SK-N-SH (cell line): Measurements from ENCODE around the gene WDR86. TPM values are rescaled to one million over a fixed set of nuclear protein-coding genes. Genes with fewer than 3 reads are reported as not detected.

Source experiments
- CTCF ChIA-PET: fragments of 300-600, 350-600 bp; formaldehyde crosslinking; extraction: SDS; loops from one replicate; lab custom pipeline; 2021; lab: Yijun Ruan, JAX
- POLR2A ChIA-PET: fragments of 350-600 bp; sonication (Branson Sonifier 250); formaldehyde crosslinking; extraction: SDS; loops from one replicate; lab custom pipeline; 2020; ENCODE audit warnings: antibody characterized with exemption, inconsistent platforms; lab: Yijun Ruan, JAX
- DNase-seq: peaks from one replicate; pipeline ENCODE4 v3.0.0; 2012
- H2AFZ ChIP-seq: fragments of 200-600 bp; sonication (generic); 2 replicates; pipeline ENCODE4 v1.8.1; 2016; ENCODE audit warnings: antibody characterized with exemption, mild to moderate bottlenecking, low read depth
- H3F3A ChIP-seq: fragments of 200-600 bp; sonication (generic); replicated peaks from 2 replicates; pipeline ENCODE3; 2016; ENCODE audit warnings: antibody characterized with exemption, mild to moderate bottlenecking; ENCODE audit not compliant: insufficient read depth
- H3K27ac ChIP-seq, 2 experiments: fragments of 200-500 bp in 1 of 2; fragments of 200-600 bp in 1 of 2; sonication (Bioruptor generic) in 1 of 2; sonication (generic), shearing (Covaris generic) in 1 of 2; 2 replicates each; pipeline versions ENCODE4 v1.5.1 to v1.6.1; 2014 to 2016; ENCODE audit warnings: low read depth in 2 of 2, inconsistent platforms in 1 of 2, low read length in 1 of 2, mild to moderate bottlenecking in 1 of 2, mixed read lengths in 1 of 2
- H3K27me3 ChIP-seq: fragments of 200-600 bp; sonication (generic), shearing (Covaris generic); 2 replicates; pipeline ENCODE4 v1.6.1; 2016; ENCODE audit warnings: mixed run types; ENCODE audit not compliant: insufficient read depth
- H3K36me3 ChIP-seq, 2 experiments: fragments of 200-500 bp in 1 of 2; fragments of 200-600 bp in 1 of 2; sonication (Bioruptor generic) in 1 of 2; sonication (generic) in 1 of 2; replicated peaks in 1 of 2; 2 replicates each; pipeline versions ENCODE3 to v1.5.1; 2014 to 2016; ENCODE audit warnings: low read length in 1 of 2, mild to moderate bottlenecking in 1 of 2; ENCODE audit not compliant: insufficient read depth in 2 of 2, control insufficient read depth in 1 of 2
- H3K4me1 ChIP-seq, 2 experiments: fragments of 200-500 bp in 1 of 2; fragments of 200-600 bp in 1 of 2; sonication (Bioruptor generic) in 1 of 2; sonication (generic), shearing (Covaris generic) in 1 of 2; 2 replicates each; pipeline versions ENCODE4 v1.5.1 to v1.6.1; 2014 to 2016; ENCODE audit warnings: low read depth in 1 of 2, low read length in 1 of 2, mixed run types in 1 of 2; ENCODE audit not compliant: insufficient read depth in 2 of 2, control insufficient read depth in 1 of 2
- H3K4me2 ChIP-seq: fragments of 200-600 bp; sonication (generic), shearing (Covaris generic); 2 replicates; pipeline ENCODE4 v1.6.1; 2017; ENCODE audit warnings: mixed run types
- H3K4me3 ChIP-seq, 2 experiments: fragments of 200-500 bp in 1 of 2; fragments of 200-600 bp in 1 of 2; sonication (Bioruptor generic) in 1 of 2; sonication (generic), shearing (Covaris generic) in 1 of 2; 2 replicates each; pipeline versions ENCODE4 v1.5.1 to v1.8.1; 2014 to 2016; ENCODE audit warnings: low read depth in 2 of 2, inconsistent platforms in 1 of 2, low read length in 1 of 2, mild to moderate bottlenecking in 1 of 2, mixed read lengths in 1 of 2, moderate library complexity in 1 of 2
- H3K79me2 ChIP-seq: fragments of 200-600 bp; sonication (generic); 2 replicates; pipeline ENCODE4 v1.8.1; 2017; ENCODE audit warnings: mild to moderate bottlenecking; ENCODE audit not compliant: insufficient read depth
- H3K9ac ChIP-seq: fragments of 200-600 bp; sonication (generic); 2 replicates; pipeline ENCODE4 v1.6.1; 2017; ENCODE audit warnings: mixed run types
- H3K9me2 ChIP-seq: fragments of 200-600 bp; sonication (generic); 2 replicates; pipeline ENCODE4 v1.6.1; 2017; ENCODE audit warnings: mixed run types
- H3K9me3 ChIP-seq: fragments of 200-600 bp; sonication (generic); 2 replicates; pipeline ENCODE4 v1.6.1; 2017; ENCODE audit warnings: mixed run types, mild to moderate bottlenecking, moderate library complexity
- H4K20me1 ChIP-seq: fragments of 200-600 bp; sonication (generic); 2 replicates; pipeline ENCODE4 v1.6.1; 2017; ENCODE audit warnings: mild to moderate bottlenecking, mixed run types; ENCODE audit not compliant: insufficient read depth
- CHD2 ChIP-seq: fragments of 150-350 bp; IDR thresholded peaks from 2 replicates; pipeline ENCODE4 v1.6.1; 2018; ENCODE audit warnings: low read length; ENCODE audit not compliant: partially characterized antibody
- ELF1 ChIP-seq: IDR thresholded peaks from 2 replicates; pipeline ENCODE4 v1.4.0; 2012
- EZH2phosphoT487 ChIP-seq: fragments of 200-600 bp; sonication (generic); IDR thresholded peaks from 2 replicates; pipeline ENCODE4 v1.6.1; 2017; ENCODE audit warnings: low read depth, mixed run types, mild to moderate bottlenecking, antibody characterized with exemption, moderate library complexity, borderline replicate concordance
- FOSL2 ChIP-seq: IDR thresholded peaks from 2 replicates; pipeline ENCODE4 v1.4.0; 2012; ENCODE audit warnings: low read depth, mild to moderate bottlenecking, moderate library complexity, borderline replicate concordance
- FOXM1 ChIP-seq: IDR thresholded peaks from 2 replicates; pipeline ENCODE4 v1.4.0; 2012; ENCODE audit warnings: low read depth, mild to moderate bottlenecking
- MEF2A ChIP-seq: IDR thresholded peaks from 2 replicates; pipeline ENCODE4 v1.4.0; 2012; ENCODE audit warnings: low read depth, borderline replicate concordance
- MXI1 ChIP-seq: IDR thresholded peaks from 2 replicates; pipeline ENCODE4 v1.6.1; 2012; ENCODE audit warnings: mild to moderate bottlenecking, low read depth, low read length, improper control_type of control experiment
- PBX3 ChIP-seq: IDR thresholded peaks from 2 replicates; pipeline ENCODE4; 2012
- RCOR1 ChIP-seq: fragments of 150-350 bp; IDR thresholded peaks from 2 replicates; pipeline ENCODE4 v1.6.1; 2017; ENCODE audit warnings: antibody characterized with exemption, low read length
- RFX5 ChIP-seq: IDR thresholded peaks from 2 replicates; pipeline ENCODE4 v1.6.1; 2012; ENCODE audit warnings: mild to moderate bottlenecking, improper control_type of control experiment, low read length
- SMC3 ChIP-seq: IDR thresholded peaks from 2 replicates; pipeline ENCODE4 v1.6.1; 2012; ENCODE audit warnings: low read depth, low read length, improper control_type of control experiment
- TAF1 ChIP-seq: IDR thresholded peaks from 2 replicates; pipeline ENCODE4 v1.6.1; 2012; ENCODE audit warnings: low read depth, mild to moderate bottlenecking, low read length, moderate library complexity, borderline replicate concordance
- TCF12 ChIP-seq: IDR thresholded peaks from 2 replicates; pipeline ENCODE4 v1.4.0; 2012
- WGBS: methylation state at CpG from one replicate; pipeline ENCODE4 v1.1.6; 2017; ENCODE audit warnings: low lambda C conversion rate; 5-methylcytosine and 5-hydroxymethylcytosine counted together
- polyA plus RNA-seq, 3 experiments: library from polyadenylated mRNA; depleted of rRNA; stranded (reverse); fragments of >200 nt; gene quantifications; 2 replicates each; pipeline ENCODE4 v1.2.3, GENCODE V29; 2012
- TF ChIP-seq, protein P1 (sequence below): IDR thresholded peaks from 2 replicates; pipeline ENCODE4 v1.4.0; 2012; ENCODE audit warnings: low read depth, borderline replicate concordance

Gene WDR86
- polyA plus RNA-seq, 1 of the 3 experiments (the other 2 are of a cell fraction) = 1.0 TPM

GRCh38 chr7:151422212-151422611 lies 12.4 kb upstream of the WDR86 start:
- no peak overlapping the region for H2AFZ ChIP-seq
- no peak for DNase-seq
- H3K9ac ChIP-seq = no peak overlapping the region
- H3K27me3 ChIP-seq = no peaks in the 10 kb centered on the region
- H3K4me3 ChIP-seq = no peak overlapping the region
- TF ChIP-seq MEF2A (no peak), MXI1 (no peak), SMC3 (no peak), TCF12 (no peak), FOSL2 (no peak), RFX5 (no peak), CHD2 (no peak), TAF1 (no peak), ELF1 (no peak), PBX3 (no peak), RCOR1 (no peak), EZH2phosphoT487 (no peak)
- TF ChIP-seq, protein P1, sequence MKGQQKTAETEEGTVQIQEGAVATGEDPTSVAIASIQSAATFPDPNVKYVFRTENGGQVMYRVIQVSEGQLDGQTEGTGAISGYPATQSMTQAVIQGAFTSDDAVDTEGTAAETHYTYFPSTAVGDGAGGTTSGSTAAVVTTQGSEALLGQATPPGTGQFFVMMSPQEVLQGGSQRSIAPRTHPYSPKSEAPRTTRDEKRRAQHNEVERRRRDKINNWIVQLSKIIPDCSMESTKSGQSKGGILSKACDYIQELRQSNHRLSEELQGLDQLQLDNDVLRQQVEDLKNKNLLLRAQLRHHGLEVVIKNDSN = no peak
- no peak overlapping the region for H3K4me2 ChIP-seq
- ChIA-PET CTCF (interaction anchor here (1.0 to 2.7 kb wide), 3 partner anchors 12 to 83 kb away, joined by 3 to 8 read pairs (median 5); partner anchors contain the start of gene WDR86), POLR2A (no interaction called here)
- H3K79me2 ChIP-seq = no peaks in the 10 kb centered on the region
- H3K4me1 ChIP-seq = no peaks in the 10 kb centered on the region
- WGBS = 37% methylated on average over 5 of the region's 5 CpGs
- no peaks in the 10 kb centered on the region for H3K9me2 ChIP-seq
- no peaks in the 10 kb centered on the region for H3F3A ChIP-seq
- H3K36me3 ChIP-seq = no peaks in the 10 kb centered on the region
- H4K20me1 ChIP-seq = no peaks in the 10 kb centered on the region
- H3K9me3 ChIP-seq = 0 out of 2 replicates have a peak, but pooled peaks cover 5% of the 10 kb centered on the region
- no peak overlapping the region for H3K27ac ChIP-seq

DNA sequence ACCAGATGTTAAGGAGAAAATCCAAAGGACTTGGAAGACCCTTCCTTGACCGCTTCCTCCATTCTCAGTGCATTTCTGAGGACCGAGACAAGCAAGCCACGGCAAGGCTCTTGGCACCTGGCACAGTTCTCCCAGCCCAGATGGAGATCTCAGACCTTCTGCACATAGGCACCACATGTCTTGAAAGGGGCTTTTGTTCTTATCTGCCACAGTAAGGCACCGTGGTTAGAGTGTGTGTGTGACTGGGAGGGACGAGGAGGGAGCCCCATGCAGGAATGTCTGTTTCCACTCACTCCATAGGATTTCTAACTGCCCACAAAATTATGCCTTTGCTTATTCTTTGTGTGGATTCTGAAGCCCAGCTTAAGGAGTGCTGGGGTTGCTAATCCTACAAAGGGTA lies 10.3 kb upstream of the WDR86 start:
- TF ChIP-seq FOXM1 = no peak
- POLR2A ChIA-PET = no interaction called here

More for the DNA sequence above, 10.3 kb upstream of the WDR86 start:
- 27% methylated on average over 4 of the region's 5 CpGs for WGBS
- no peaks in the 10 kb centered on the region for H3K36me3 ChIP-seq
- H3K9ac ChIP-seq = no peak overlapping the region
- H3K4me2 ChIP-seq = no peak overlapping the region
- no peak overlapping the region for H3K4me3 ChIP-seq
- 0 out of 2 replicates have a peak, but pooled peaks cover 5% of the 10 kb centered on the region for H3K9me3 ChIP-seq
- H2AFZ ChIP-seq = no peak overlapping the region
- no peaks in the 10 kb centered on the region for H3F3A ChIP-seq
- no peak for DNase-seq
- H3K4me1 ChIP-seq = no peaks in the 10 kb centered on the region
- H4K20me1 ChIP-seq = no peaks in the 10 kb centered on the region
- no peaks in the 10 kb centered on the region for H3K79me2 ChIP-seq
- H3K27me3 ChIP-seq = no peaks in the 10 kb centered on the region
- H3K9me2 ChIP-seq = no peaks in the 10 kb centered on the region
- CTCF ChIA-PET = interaction anchor here (1.3 kb wide), 1 partner anchor 29 kb away, joined by 3 read pairs; no protein-coding TSS in a partner anchor
- no peak overlapping the region for H3K27ac ChIP-seq
